Measurements from ENCODE around the gene TBC1D14. TPM values are rescaled to one million over a fixed set of nuclear protein-coding genes. Genes with fewer than 3 reads are reported as not detected.

Gene TBC1D14
- total and polyA plus RNA-seq, 9 of the 15 experiments (the other 6 are each of a cell fraction or from before 2014, with no cell fraction given) = 2.1 to 59.6 (median 44.8) TPM

DNA sequence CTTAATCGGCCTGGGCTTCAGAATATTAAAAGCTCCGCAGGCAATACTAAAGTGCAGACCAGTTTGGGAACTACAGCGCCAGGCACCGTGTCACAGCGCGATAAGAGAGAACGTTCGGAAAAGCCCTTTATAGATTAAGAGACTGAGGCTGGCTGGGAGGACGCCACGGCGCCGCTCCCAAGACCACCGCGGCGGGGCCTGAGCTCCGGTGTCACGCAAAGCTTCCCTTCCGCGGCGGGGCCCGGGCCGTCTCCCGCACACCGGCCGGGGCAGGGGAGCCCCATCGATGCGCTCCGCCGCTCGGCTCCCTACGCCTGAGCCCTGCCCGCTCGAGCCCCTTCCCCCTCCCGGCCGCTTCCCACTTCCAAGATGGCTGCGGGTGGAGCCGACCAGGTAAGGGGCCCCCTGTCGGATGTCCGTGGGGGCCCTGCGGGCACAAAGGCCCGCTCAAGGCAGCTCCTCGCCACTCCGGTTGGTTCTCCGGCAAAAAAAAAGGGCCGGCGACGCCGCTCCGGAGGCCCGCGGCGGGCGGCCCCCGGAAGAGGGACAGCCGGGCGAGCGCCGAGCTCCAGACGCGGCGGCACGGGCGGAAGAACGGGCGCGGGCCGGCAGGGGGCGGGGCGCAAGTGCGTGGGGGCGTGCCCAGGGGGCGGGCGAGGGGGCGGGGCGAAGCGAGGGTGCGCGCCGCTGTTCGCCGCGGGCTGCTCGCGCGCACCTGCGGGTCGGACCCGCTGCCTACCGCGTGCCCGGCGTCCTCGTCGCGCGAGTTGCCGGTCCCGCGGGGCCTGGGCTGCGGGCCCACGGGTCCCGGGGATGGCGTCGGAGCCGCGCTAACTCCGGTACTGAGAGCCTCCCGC lies at the start of gene TBC1D14 (continued):
- TF ChIP-seq, protein P1, sequence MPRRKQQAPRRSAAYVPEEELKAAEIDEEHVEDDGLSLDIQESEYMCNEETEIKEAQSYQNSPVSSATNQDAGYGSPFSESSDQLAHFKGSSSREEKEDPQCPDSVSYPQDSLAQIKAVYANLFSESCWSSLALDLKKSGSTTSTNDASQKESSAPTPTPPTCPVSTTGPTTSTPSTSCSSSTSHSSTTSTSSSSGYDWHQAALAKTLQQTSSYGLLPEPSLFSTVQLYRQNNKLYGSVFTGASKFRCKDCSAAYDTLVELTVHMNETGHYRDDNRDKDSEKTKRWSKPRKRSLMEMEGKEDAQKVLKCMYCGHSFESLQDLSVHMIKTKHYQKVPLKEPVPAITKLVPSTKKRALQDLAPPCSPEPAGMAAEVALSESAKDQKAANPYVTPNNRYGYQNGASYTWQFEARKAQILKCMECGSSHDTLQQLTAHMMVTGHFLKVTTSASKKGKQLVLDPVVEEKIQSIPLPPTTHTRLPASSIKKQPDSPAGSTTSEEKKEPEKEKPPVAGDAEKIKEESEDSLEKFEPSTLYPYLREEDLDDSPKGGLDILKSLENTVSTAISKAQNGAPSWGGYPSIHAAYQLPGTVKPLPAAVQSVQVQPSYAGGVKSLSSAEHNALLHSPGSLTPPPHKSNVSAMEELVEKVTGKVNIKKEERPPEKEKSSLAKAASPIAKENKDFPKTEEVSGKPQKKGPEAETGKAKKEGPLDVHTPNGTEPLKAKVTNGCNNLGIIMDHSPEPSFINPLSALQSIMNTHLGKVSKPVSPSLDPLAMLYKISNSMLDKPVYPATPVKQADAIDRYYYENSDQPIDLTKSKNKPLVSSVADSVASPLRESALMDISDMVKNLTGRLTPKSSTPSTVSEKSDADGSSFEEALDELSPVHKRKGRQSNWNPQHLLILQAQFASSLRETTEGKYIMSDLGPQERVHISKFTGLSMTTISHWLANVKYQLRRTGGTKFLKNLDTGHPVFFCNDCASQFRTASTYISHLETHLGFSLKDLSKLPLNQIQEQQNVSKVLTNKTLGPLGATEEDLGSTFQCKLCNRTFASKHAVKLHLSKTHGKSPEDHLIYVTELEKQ (CRISPR knock-in tag; IDR thresholded peaks at IDR 0.05) = no peak
- TF ChIP-seq TBL1XR1 (IDR thresholded peaks at IDR 0.05; ENCODE audit: low read length in 2 of 2) (peak in 1 of 2 experiments; percentile 63; a peak in 1 of 4 replicates), ZBTB7A (IDR thresholded peaks at IDR 0.05; ENCODE audit: borderline replicate concordance, control insufficient read depth, low read depth, low read length) (peak; percentile 82; the same call in 1 of the 2 replicates), ZNF146 (CRISPR knock-in tag; IDR thresholded peaks at IDR 0.05; ENCODE audit: unreplicated experiment) (no peak), SMAD1 (IDR thresholded peaks at IDR 0.05; ENCODE audit: low read depth, low read length, partially characterized antibody) (no peak), WHSC1 (IDR thresholded peaks at IDR 0.05; ENCODE audit: low read length) (no peak), EZH2 (IDR thresholded peaks at IDR 0.05; ENCODE audit: borderline replicate concordance, low read depth, low read length) (no peak), ZNF324 (CRISPR knock-in tag; IDR thresholded peaks at IDR 0.05) (no peak), ZNF431 (CRISPR knock-in tag; IDR thresholded peaks at IDR 0.05) (no peak), POLR2A (conservative IDR thresholded peaks at IDR 0.05) (peak; percentile 78), CHD1 (IDR thresholded peaks at IDR 0.05; ENCODE audit: low read length) (no peak), KDM1A (IDR thresholded peaks at IDR 0.05) (no peak)
- TF ChIP-seq, protein P2, sequence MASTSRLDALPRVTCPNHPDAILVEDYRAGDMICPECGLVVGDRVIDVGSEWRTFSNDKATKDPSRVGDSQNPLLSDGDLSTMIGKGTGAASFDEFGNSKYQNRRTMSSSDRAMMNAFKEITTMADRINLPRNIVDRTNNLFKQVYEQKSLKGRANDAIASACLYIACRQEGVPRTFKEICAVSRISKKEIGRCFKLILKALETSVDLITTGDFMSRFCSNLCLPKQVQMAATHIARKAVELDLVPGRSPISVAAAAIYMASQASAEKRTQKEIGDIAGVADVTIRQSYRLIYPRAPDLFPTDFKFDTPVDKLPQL (IDR thresholded peaks at IDR 0.05; ENCODE audit: extremely low read depth, insufficient read length) = no peak
- TF ChIP-seq, protein P3, sequence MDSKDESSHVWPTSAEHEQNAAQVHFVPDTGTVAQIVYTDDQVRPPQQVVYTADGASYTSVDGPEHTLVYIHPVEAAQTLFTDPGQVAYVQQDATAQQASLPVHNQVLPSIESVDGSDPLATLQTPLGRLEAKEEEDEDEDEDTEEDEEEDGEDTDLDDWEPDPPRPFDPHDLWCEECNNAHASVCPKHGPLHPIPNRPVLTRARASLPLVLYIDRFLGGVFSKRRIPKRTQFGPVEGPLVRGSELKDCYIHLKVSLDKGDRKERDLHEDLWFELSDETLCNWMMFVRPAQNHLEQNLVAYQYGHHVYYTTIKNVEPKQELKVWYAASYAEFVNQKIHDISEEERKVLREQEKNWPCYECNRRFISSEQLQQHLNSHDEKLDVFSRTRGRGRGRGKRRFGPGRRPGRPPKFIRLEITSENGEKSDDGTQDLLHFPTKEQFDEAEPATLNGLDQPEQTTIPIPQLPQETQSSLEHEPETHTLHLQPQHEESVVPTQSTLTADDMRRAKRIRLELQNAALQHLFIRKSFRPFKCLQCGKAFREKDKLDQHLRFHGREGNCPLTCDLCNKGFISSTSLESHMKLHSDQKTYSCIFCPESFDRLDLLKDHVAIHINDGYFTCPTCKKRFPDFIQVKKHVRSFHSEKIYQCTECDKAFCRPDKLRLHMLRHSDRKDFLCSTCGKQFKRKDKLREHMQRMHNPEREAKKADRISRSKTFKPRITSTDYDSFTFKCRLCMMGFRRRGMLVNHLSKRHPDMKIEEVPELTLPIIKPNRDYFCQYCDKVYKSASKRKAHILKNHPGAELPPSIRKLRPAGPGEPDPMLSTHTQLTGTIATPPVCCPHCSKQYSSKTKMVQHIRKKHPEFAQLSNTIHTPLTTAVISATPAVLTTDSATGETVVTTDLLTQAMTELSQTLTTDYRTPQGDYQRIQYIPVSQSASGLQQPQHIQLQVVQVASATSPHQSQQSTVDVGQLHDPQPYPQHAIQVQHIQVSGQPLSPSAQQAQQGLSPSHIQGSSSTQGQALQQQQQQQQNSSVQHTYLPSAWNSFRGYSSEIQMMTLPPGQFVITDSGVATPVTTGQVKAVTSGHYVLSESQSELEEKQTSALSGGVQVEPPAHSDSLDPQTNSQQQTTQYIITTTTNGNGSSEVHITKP (IDR thresholded peaks at IDR 0.05; ENCODE audit: partially characterized antibody) = peak; percentile 58
- TF ChIP-seq, protein P4, sequence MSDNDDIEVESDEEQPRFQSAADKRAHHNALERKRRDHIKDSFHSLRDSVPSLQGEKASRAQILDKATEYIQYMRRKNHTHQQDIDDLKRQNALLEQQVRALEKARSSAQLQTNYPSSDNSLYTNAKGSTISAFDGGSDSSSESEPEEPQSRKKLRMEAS (CRISPR knock-in tag; IDR thresholded peaks at IDR 0.05) = peak; percentile 26
- TF ChIP-seq, protein P5, sequence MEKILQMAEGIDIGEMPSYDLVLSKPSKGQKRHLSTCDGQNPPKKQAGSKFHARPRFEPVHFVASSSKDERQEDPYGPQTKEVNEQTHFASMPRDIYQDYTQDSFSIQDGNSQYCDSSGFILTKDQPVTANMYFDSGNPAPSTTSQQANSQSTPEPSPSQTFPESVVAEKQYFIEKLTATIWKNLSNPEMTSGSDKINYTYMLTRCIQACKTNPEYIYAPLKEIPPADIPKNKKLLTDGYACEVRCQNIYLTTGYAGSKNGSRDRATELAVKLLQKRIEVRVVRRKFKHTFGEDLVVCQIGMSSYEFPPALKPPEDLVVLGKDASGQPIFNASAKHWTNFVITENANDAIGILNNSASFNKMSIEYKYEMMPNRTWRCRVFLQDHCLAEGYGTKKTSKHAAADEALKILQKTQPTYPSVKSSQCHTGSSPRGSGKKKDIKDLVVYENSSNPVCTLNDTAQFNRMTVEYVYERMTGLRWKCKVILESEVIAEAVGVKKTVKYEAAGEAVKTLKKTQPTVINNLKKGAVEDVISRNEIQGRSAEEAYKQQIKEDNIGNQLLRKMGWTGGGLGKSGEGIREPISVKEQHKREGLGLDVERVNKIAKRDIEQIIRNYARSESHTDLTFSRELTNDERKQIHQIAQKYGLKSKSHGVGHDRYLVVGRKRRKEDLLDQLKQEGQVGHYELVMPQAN (IDR thresholded peaks at IDR 0.05; ENCODE audit: borderline replicate concordance) = peak; percentile 22; the same call in 1 of the 2 replicates

Measured in K562 (cell line).